GM12874 (cell line): ENCODE results near the gene KIAA0825.

ENCODE experiments used
- CTCF ChIP-seq: IDR thresholded peaks from 2 replicates; pipeline ENCODE4 v1.5.1; 2011; ENCODE audit warnings: low read depth, mild to moderate bottlenecking, control low read depth, low read length, moderate library complexity; ENCODE audit not compliant: insufficient read depth

KIAA0825 gene

GRCh38 chr5:94274707-94275106 lies 343.7 kb downstream of the KIAA0825 start:
- no peak for TF ChIP-seq CTCF

- no peak for TF ChIP-seq CTCF
Observed at GRCh38 chr5:94268226-94268625, 350.2 kb downstream of the KIAA0825 start.

GRCh38 chr5:94267350-94267899 lies 351.0 kb downstream of the KIAA0825 start:
- no peak for TF ChIP-seq CTCF

- TF ChIP-seq CTCF = no peak
Observed at GRCh38 chr5:94266170-94266569, 352.2 kb downstream of the KIAA0825 start.

- no peak for TF ChIP-seq CTCF
Observed at GRCh38 chr5:94263068-94263467, 355.3 kb downstream of the KIAA0825 start.

- no peak for TF ChIP-seq CTCF
Observed at GRCh38 chr5:94260096-94260495, 358.3 kb downstream of the KIAA0825 start.

GRCh38 chr5:94254214-94254613 lies 364.2 kb downstream of the KIAA0825 start:
- TF ChIP-seq CTCF = no peak
